Mesendoderm (in vitro differentiated cells): ENCODE results near the gene CFD.
A peak's percentile ranks its signal among the peaks of the same experiment; 100 is the strongest.

ENCODE experiments used
- DNase-seq: peaks from one replicate; pipeline ENCODE4 v3.0.0; 2013
- H2AK5ac ChIP-seq: 2 replicates; pipeline ENCODE4 v1.6.1; 2013; ENCODE audit warnings: low read length, inconsistent platforms
- H2BK120ac ChIP-seq: 2 replicates; pipeline ENCODE4 v1.6.1; 2013; ENCODE audit warnings: low read depth, mild to moderate bottlenecking, low read length, moderate library complexity, mixed read lengths
- H2BK15ac ChIP-seq: replicated peaks from 2 replicates; pipeline ENCODE4 v1.6.1; 2013; ENCODE audit warnings: low read depth, mild to moderate bottlenecking, moderate library complexity
- H2BK5ac ChIP-seq: 2 replicates; pipeline ENCODE4 v1.6.1; 2013; ENCODE audit warnings: low read length, inconsistent platforms
- H3K18ac ChIP-seq: 2 replicates; pipeline ENCODE4 v1.6.1; 2013; ENCODE audit warnings: mild to moderate bottlenecking, low read length, mixed read lengths
- H3K23ac ChIP-seq: one replicate; pipeline ENCODE4 v1.6.1; 2013; ENCODE audit warnings: low read length
- H3K27ac ChIP-seq: 2 replicates; pipeline ENCODE4 v1.5.1; 2013; ENCODE audit warnings: low read depth, mild to moderate bottlenecking, inconsistent platforms, low read length, moderate library complexity
- H3K27me3 ChIP-seq: 2 replicates; pipeline ENCODE4 v1.6.1; 2013; ENCODE audit warnings: low read length, control low read depth, mild to moderate bottlenecking, inconsistent platforms; ENCODE audit not compliant: insufficient read depth, poor library complexity
- H3K36me3 ChIP-seq: 2 replicates; pipeline ENCODE4 v1.6.1; 2013; ENCODE audit warnings: low read length, inconsistent platforms; ENCODE audit not compliant: control insufficient read depth, insufficient read depth
- H3K4ac ChIP-seq: one replicate; pipeline ENCODE4 v1.6.1; 2013; ENCODE audit warnings: low read depth, mild to moderate bottlenecking, low read length, moderate library complexity
- H3K4me1 ChIP-seq: 2 replicates; pipeline ENCODE4 v1.6.1; 2013; ENCODE audit warnings: low read depth, low read length, inconsistent platforms; ENCODE audit not compliant: control insufficient read depth
- H3K4me2 ChIP-seq: 2 replicates; pipeline ENCODE4 v1.6.1; 2013; ENCODE audit warnings: low read length
- H3K4me3 ChIP-seq: 2 replicates; pipeline ENCODE4 v1.5.1; 2013; ENCODE audit warnings: mild to moderate bottlenecking, low read length
- H3K56ac ChIP-seq: one replicate; pipeline ENCODE4 v1.6.1; 2013; ENCODE audit warnings: low read length
- H3K79me1 ChIP-seq: 2 replicates; pipeline ENCODE4 v1.6.1; 2013; ENCODE audit warnings: low read length, inconsistent platforms
- H3K79me2 ChIP-seq: 2 replicates; pipeline ENCODE4 v1.6.1; 2013; ENCODE audit warnings: mild to moderate bottlenecking, low read length; ENCODE audit not compliant: control insufficient read depth, insufficient read depth
- H3K9ac ChIP-seq: 2 replicates; pipeline ENCODE4 v1.6.1; 2013; ENCODE audit warnings: low read length, inconsistent platforms
- H4K5ac ChIP-seq: one replicate; pipeline ENCODE4 v1.6.1; 2013; ENCODE audit warnings: low read length
- H4K8ac ChIP-seq: one replicate; pipeline ENCODE4 v1.6.1; 2013; ENCODE audit warnings: low read depth, mild to moderate bottlenecking, control low read depth, low read length, moderate library complexity
- WGBS: extraction: QIAGEN DNeasy Blood & Tissue Kit; methylation state at CpG from one replicate; pipeline ENCODE4 v1.1.7; 2013; ENCODE audit warnings: low lambda C conversion rate, missing lambda C conversion rate; ENCODE audit not compliant: insufficient coverage; ENCODE audit errors: extremely low coverage; 5-methylcytosine and 5-hydroxymethylcytosine counted together

CFD gene

GRCh38 chr19:843180-843835 is 16.2 kb upstream of the CFD start:
- Histone ChIP-seq H3K23ac (no peak overlapping the region), H3K79me2 (no peaks in the 10 kb centered on the region), H3K79me1 (no peaks in the 10 kb centered on the region), H2BK15ac (no peak overlapping the region), H3K27me3 (peaks cover 9% of the 10 kb centered on the region), H2BK120ac (no peak overlapping the region), H3K36me3 (no peaks in the 10 kb centered on the region), H3K9ac (no peak overlapping the region), H3K56ac (no peak overlapping the region), H3K4me1 (no peaks in the 10 kb centered on the region), H3K4me2 (no peak overlapping the region), H2BK5ac (no peak overlapping the region), H3K4me3 (no peak overlapping the region), H3K27ac (no peak overlapping the region), H3K4ac (no peak overlapping the region), H4K5ac (no peak overlapping the region), H3K18ac (no peak overlapping the region), H2AK5ac (no peak overlapping the region), H4K8ac (no peak overlapping the region)
- peak; percentile 51 for DNase-seq
- no CpG with 5 or more reads among the region's 46 CpGs for WGBS

GRCh38 chr19:843836-844545 is 15.5 kb upstream of the CFD start:
- no peak for DNase-seq
- Histone ChIP-seq H4K5ac (no peak overlapping the region), H2BK120ac (no peak overlapping the region), H3K27ac (no peak overlapping the region), H3K79me2 (no peaks in the 10 kb centered on the region), H3K36me3 (no peaks in the 10 kb centered on the region), H4K8ac (no peak overlapping the region), H3K4me2 (no peak overlapping the region), H3K4me1 (no peaks in the 10 kb centered on the region), H3K79me1 (no peaks in the 10 kb centered on the region), H2BK15ac (no peak overlapping the region), H3K4ac (no peak overlapping the region), H3K9ac (no peak overlapping the region), H2BK5ac (no peak overlapping the region), H3K27me3 (peaks cover 9% of the 10 kb centered on the region), H3K23ac (no peak overlapping the region), H3K18ac (no peak overlapping the region), H3K56ac (no peak overlapping the region), H3K4me3 (no peak overlapping the region), H2AK5ac (no peak overlapping the region)
- WGBS: no CpG with 5 or more reads among the region's 70 CpGs

GRCh38 chr19:844546-844971 is 14.9 kb upstream of the CFD start:
- DNase-seq: no peak
- Histone ChIP-seq H2BK15ac (no peak overlapping the region), H3K27ac (no peak overlapping the region), H3K56ac (no peak overlapping the region), H2BK120ac (no peak overlapping the region), H3K4me3 (no peak overlapping the region), H3K36me3 (no peaks in the 10 kb centered on the region), H3K18ac (no peak overlapping the region), H3K4ac (no peak overlapping the region), H3K9ac (no peak overlapping the region), H2AK5ac (no peak overlapping the region), H3K79me2 (no peaks in the 10 kb centered on the region), H3K4me2 (no peak overlapping the region), H3K23ac (no peak overlapping the region), H3K27me3 (peaks cover 9% of the 10 kb centered on the region), H3K4me1 (no peaks in the 10 kb centered on the region), H4K5ac (no peak overlapping the region), H3K79me1 (no peaks in the 10 kb centered on the region), H2BK5ac (no peak overlapping the region), H4K8ac (no peak overlapping the region)
- WGBS: no CpG with 5 or more reads among the region's 11 CpGs

GRCh38 chr19:845707-846521 is 13.6 kb upstream of the CFD start:
- H3K79me2 ChIP-seq: no peaks in the 10 kb centered on the region
- no peak overlapping the region for H3K4me2 ChIP-seq
- H3K36me3 ChIP-seq: no peaks in the 10 kb centered on the region
- no peak overlapping the region for H3K9ac ChIP-seq
- no peak overlapping the region for H3K27ac ChIP-seq
- H2BK15ac ChIP-seq: no peak overlapping the region
- H3K27me3 ChIP-seq: peaks cover 9% of the 10 kb centered on the region
- H2BK5ac ChIP-seq: no peak overlapping the region
- no peak overlapping the region for H2AK5ac ChIP-seq
- no peak overlapping the region for H3K4ac ChIP-seq
- H2BK120ac ChIP-seq: no peak overlapping the region
- no peaks in the 10 kb centered on the region for H3K4me1 ChIP-seq
- no peaks in the 10 kb centered on the region for H3K79me1 ChIP-seq
- no peak overlapping the region for H3K4me3 ChIP-seq
- no CpG with 5 or more reads among the region's 37 CpGs for WGBS
- H3K56ac ChIP-seq: no peak overlapping the region
- no peak overlapping the region for H3K23ac ChIP-seq
- no peak overlapping the region for H3K18ac ChIP-seq
- no peak overlapping the region for H4K5ac ChIP-seq
- DNase-seq: no peak
- no peak overlapping the region for H4K8ac ChIP-seq

- Histone ChIP-seq H2AK5ac (no peak overlapping the region), H2BK15ac (no peak overlapping the region), H3K79me1 (no peaks in the 10 kb centered on the region), H4K8ac (no peak overlapping the region), H3K56ac (no peak overlapping the region), H3K4me1 (no peaks in the 10 kb centered on the region), H2BK120ac (no peak overlapping the region), H3K18ac (no peak overlapping the region), H3K4ac (no peak overlapping the region), H2BK5ac (no peak overlapping the region), H3K23ac (no peak overlapping the region), H3K79me2 (no peaks in the 10 kb centered on the region), H3K9ac (no peak overlapping the region), H3K27me3 (peaks cover 5% of the 10 kb centered on the region), H3K4me2 (no peak overlapping the region), H4K5ac (no peak overlapping the region), H3K27ac (no peak overlapping the region), H3K36me3 (no peaks in the 10 kb centered on the region), H3K4me3 (no peak overlapping the region)
- no peak for DNase-seq
- no CpG with 5 or more reads among the region's 12 CpGs for WGBS
Observed at GRCh38 chr19:848386-848921, 11.0 kb upstream of the CFD start.
